DMS53 (cell line): ENCODE results near the gene UNK.
"Not testable (repeated sequence)": the region's sequence is repeated elsewhere in the genome, so short reads cannot be mapped to it uniquely, and the experiment has no call there.

Source experiments
- DNase-seq: peaks from one replicate; lab custom pipeline; 2025; lab: John Stamatoyannopoulos, UW

The UNK gene

DNA sequence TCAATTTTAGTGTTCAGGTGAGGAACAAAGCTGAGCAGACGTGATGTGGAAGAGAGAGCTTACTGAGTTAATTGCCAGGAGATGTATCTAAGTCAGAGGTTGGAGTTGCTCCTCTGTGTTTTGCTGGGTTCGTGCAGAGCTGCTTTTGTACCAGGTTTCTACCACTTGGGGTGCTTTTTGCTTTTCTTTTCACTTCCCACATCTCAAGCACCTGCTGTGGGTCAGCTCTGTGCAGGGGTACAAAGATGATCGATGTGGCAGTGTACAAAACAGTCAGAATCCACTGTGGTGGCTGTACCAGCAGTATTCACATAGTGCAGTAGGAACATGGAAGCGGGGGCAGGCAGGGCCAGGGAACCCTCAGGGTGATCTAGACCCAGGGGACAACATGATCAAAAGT is 14.8 kb downstream of the UNK start:
- DNase-seq = no peak

DNA sequence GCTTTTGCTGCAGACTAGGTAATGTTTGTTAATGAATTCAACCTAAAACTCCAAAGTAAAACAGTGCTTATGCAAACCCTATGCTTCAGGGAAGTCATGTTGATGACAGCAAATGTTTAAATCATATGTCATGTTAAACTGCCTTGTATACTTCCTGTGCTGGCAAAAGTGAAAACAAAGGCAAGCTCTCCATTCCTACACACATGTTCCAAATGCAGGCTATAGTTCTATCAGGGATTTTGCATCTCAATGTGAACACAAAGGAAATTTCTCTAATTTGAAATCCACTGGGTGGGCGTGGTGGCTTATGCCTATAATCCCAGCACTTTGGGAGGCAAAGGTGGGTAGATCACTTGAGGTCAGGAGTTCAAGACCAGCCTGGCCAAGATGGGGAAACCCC is 19.3 kb downstream of the UNK start:
- DNase-seq = no peak

DNA sequence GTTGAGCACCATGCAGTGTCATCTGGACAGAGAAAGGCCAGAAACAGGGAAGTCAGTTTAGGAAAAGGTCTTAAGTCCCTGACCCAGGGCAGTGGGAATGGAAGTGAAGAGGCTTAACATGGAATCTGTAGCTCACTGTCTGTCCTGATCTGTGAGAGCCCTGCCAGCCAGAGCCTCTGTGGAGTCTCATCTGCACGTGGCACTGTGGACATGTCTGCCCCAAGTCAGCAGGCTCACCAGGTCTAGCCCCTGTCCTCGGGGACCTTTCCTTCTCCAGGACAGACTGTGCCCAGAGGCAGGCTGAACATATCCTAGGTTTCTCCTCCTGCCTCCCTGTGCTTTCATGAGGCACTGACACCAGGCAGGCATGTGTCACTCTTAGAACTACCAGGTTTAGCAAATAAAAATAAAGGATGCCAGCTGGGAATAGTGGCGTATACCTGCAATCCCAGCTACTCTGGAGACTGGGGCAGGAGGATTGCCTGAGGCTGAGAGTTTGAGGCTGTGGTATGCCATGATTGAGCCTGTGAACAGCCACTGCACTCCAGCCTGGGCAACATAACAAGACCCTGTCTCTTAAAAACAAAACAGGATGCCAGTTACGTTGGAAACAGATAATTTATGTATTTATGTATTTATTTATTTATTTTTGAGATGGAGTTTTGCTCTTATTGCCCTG is 22.4 kb downstream of the UNK start:
- DNase-seq = no peak

DNA sequence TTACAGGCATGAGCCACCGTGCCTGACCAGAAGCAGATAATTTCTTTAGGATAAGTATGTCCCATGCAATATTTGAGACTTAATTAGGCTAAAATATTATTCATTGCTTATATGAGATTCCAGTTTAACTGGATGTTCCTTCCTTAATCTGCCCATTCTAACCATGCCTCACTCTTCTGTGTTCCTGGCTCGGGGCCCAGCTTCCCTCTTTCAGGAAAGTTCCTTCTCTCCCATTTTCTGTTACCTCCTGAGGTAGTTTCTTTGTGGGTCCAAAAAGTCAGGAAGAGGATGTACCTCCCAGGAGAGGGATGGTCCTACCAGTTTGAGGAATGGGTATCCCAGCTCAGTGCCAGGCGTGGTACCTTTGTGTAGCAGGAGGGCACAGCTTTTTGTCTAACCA is 23.3 kb downstream of the UNK start:
- DNase-seq = no peak

DNA sequence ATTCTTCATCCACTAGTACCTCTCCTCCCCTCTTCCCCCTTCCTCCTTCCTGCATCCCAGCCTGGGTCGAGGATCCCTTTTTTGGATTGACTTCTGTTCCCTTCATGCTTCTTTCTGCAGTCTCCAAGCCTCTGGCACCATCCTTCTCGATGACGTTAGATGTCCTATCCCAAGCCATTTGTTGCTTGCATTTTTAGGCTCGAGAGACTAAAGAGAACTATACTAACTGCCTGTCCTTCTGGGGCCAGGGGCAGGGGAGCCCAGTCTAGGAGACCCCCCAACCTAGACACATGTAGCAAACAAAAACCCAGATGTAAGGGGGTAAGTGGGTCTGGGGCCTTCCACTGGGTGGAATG is 23.9 kb downstream of the UNK start:
- no peak for DNase-seq

DNA sequence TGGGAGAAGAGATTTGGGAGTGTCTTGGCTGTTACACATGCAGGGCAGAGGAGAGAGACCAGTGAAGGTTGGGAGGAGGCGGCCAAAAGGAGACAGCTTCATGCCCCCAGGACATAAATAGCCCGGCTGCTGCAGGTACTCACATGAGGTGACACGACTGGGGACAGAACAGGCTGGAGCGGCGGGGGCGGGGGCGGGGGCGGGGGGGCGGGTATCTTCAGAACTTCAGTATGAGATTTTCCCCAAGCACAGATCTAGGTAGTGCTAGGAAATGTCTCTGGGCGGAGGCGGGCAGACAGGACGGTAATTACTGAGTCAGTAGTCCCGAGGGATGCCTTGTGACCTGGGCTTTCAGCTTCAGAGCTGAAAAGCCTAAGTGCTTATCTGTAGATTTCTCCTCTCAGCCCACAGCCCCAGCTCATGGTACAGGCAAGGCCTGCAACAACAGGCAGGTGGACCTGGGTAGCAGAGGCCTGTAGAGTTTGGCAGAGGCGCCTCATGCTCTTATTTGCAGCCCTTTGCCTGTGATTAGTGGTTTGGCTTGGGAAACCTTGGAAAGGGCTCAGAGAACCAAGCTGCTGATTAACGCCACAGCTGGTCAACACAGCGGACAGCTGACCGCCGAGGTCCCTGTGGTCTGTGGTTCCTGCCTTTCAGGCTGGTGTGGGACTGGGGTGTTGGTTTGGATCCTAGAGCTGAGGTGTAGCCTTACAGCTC is 24.5 kb downstream of the UNK start:
- no peak for DNase-seq

DNA sequence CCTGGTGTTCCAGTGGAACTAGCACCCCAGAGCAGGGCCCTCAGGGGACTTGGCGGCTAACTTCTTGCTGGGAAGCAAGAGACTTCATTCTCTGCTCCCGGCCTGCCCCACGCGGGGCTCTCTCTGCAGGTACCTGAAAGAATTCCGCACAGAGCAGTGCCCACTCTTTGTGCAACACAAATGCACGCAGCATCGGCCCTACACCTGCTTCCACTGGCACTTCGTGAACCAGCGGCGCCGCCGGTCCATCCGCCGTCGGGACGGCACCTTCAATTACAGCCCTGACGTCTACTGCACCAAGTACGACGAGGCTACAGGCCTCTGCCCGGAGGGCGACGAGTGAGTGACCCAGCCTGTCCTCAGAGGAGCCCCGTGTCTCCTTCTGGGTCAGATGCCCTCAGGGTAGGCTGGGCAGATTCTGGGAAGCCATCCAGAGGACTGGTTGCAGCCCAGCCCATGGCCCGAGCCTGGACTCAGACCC is 25.1 kb downstream of the UNK start:
- DNase-seq = no peak

DNA sequence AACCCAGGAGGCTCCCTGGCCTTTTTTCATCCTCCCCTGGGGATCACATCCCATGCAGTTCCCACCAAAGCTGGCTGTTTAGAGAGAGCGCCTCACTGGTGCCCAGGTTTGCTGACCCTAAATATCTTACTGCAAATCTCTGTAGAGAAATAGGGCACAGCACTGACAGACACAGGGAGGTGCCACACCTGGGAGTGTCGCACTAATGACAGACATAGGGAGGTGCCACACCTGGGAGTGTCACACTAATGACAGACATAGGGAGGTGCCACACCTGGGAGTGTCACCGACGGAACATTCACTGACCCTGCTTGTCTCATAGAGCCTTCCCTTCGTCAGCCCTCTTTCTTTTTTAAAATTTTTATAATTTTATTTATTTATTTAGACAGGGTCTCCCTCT is 25.6 kb downstream of the UNK start:
- DNase-seq = peak; percentile 26

DNA sequence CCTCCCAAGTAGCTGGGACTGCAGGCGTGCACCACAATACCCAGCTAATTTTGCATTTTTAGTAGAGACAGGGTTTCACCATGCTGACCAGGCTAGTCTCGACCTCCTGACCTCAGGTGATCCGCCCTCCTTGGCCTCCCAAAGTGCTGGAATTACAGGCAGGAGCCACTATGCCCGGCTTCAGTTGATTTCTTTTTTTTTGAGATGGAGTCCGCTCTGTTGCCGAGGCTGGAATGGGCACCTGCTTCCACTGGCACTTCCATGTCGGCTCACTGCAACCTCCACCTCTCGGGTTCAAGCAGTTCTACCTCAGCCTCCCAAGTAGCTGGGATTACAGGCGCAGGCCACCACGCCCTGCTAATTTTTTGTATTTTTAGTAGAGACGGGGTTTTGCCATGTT is 26.1 kb downstream of the UNK start:
- DNase-seq = not testable (repeated sequence)

DNA sequence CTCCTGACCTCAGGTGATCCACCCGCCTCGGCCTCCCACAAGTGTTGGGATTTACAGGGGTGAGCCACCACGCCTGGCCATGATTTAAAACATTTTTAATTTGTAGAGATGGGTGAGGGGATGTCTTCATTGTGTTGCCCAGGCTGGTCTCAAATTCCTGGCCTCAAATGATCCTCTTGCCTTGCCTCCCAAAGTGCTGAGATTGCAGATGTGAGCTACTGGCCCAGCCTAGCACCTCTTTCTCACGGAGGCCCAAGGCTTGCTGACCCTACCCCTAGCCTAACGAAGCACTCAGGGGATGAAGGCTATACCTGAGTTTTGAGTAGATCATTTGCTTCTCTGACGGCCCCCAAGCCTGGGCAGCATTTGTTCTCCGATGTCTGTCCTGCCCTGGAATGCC is 26.6 kb downstream of the UNK start:
- DNase-seq = no peak

DNA sequence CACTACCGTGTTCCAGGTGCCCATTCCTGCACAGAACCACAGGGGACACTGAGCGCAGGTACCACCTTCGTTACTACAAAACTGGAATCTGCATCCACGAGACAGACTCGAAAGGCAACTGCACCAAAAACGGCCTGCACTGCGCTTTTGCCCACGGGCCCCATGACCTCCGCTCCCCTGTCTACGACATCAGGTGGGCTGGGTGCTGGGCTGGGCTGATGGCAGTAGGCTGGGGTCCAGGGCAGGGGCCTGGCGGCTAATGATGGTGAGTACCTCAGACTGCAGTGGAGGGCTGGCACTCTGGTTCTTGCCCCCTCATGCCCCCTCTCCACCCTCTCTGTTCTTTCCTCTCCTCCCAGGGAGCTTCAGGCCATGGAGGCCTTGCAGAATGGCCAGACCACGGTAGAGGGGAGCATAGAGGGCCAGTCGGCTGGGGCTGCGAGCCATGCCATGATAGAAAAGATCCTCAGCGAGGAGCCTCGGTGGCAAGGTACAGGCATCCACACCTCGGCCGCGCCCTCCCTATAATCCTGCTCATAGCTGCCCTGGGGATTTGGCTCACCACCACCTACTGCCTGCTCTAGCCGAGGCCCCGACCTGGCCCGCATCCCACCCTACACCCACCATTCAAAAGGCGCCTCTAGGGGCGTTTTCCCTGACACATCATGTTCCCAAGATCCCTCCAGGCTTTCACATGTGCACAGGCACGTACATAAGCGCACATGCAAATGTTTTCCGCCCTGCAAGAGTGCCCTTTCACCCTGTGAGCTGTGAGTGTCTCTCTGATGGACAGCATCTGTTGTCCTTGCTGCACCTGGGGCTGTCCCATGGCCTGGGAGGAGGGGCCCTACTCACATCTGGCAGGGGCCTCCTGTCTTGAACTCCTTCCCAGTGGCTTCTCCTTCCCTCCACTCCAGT is 27.7 kb downstream of the UNK start:
- no peak for DNase-seq

DNA sequence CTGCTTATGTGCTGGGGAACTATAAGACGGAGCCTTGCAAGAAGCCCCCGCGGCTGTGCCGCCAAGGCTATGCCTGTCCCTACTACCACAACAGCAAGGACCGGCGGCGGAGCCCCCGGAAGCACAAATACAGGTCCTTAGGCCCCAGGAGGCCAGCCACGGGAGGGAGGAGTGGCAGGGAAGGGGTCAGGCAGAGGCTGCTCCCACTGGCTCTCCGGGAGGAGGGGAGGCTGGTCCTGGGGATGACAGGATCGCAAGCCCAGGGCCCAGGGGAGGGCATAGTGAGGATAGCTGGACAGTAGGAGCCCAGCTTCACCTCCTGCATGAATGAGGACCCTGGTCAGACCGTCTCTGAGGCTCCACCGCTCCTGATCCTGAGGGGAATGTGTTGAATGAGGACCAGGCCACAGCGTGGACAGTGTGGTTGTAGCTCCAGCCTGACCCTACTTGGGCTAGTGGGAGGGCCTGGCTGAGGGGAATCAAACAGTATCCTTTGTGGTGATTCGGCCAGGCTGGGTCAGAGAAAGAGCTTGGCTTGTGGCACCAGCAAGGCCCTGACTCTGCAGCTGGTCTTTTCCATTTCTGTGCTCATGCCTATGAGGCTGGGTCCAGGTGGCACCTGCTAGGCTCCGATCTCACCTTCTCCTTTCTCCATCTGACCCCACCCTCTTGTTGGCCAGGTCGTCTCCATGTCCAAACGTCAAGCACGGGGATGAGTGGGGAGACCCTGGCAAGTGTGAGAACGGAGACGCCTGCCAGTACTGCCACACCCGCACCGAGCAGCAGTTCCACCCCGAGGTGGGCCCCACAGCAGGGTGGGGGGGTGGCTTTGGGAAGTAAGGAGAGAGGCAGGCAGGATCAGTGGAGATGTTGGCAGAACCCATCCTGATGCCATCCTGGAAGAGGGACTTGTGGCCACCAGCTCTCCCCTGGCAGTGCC is 28.7 kb downstream of the UNK start:
- DNase-seq = no peak

DNA sequence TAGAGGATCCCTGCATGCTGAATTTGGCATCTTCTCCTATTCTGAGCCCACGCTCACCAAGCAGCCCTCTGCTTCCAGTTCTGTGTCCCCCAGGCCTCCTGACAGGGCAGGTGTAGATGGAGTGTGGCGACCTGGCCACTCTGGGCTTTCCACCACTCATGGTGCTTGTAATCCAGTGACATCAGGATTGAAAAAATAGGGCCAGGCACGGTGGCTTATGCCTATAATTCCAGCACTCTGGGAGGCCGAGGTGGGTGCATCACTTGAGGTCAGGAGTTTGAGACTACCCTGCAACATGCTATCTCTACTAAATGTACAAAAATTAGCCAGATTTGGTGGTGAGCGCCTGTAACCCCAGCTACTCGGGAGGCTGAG is 29.4 kb downstream of the UNK start:
- no peak for DNase-seq

DNA sequence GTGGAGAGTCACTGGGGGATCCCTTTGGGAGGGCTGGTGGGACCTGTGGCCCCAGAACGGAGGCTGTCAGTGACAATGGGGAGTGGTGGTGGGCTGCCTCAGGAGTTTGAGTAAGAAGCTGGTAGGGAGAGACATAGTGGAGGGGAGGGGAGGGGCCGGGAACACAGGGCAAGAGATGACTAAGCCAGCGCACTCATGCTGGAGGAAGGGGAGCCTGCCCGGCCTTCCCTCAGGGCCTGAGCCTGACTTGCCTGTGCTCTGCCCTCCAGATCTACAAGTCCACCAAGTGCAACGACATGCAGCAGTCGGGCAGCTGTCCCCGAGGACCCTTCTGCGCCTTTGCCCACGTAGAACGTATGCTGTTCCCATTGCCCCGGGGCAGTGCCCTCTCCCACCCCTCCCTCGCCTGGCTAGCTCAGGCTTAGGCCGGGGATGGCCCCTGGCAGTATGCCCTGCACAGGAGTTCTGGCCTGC is 30.3 kb downstream of the UNK start:
- DNase-seq = no peak

DNA sequence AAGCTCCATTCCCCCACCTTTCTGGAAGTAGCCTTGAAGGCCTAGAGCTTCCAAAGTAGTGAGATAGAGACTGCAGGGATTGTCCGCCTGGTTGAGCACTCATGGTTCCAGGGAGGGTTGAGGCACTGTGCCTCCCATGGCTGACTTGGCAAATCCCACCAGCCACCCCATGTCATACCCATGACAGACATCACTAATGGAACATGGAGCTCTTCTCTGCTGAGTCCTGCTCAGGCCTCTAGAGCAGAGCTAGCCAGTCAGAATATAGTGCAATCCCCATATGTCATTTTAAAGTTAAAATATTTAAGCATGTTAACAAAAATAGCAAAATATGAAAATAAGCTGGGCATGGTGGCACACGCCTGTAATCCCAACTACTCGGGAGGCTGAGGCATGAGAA is 30.8 kb downstream of the UNK start:
- DNase-seq = no peak

DNA sequence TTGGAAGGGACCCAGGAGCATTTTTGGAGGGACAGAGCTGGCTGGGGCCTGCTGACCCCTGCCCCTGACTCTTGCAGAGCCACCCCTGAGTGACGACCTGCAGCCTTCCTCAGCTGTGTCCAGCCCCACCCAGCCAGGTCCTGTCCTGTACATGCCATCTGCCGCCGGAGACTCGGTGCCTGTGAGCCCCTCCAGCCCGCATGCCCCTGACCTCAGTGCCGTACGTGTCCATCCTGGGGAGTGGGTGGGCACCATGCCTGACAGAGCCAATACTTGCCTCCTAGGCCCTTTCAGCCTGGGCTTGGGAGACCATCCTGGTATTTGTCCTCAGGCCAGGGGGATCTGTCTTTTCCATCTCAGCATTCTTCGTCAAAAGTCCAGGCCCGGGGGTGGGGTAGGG is 32.1 kb downstream of the UNK start:
- DNase-seq = no peak

DNA sequence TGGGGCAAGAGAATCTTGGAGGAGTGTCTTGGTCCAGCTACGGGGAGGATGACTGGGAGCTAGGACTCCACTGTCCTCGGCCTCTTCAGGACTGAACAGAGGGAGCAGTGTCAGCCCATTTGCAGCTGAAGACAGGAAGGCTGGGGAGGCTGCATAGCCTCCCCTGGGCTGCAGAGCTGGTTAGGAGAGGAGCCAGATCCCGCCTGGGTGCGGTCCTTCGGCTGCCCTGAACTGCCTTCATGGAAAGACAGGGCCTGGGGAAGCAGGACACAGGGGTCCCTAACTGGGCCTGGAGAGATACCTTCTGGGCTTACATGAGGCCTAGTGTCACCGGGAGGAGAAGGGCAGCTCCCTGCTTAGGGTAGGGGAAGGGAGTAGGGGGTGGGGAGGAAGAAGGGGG is 33.0 kb downstream of the UNK start:
- no peak for DNase-seq

DNA sequence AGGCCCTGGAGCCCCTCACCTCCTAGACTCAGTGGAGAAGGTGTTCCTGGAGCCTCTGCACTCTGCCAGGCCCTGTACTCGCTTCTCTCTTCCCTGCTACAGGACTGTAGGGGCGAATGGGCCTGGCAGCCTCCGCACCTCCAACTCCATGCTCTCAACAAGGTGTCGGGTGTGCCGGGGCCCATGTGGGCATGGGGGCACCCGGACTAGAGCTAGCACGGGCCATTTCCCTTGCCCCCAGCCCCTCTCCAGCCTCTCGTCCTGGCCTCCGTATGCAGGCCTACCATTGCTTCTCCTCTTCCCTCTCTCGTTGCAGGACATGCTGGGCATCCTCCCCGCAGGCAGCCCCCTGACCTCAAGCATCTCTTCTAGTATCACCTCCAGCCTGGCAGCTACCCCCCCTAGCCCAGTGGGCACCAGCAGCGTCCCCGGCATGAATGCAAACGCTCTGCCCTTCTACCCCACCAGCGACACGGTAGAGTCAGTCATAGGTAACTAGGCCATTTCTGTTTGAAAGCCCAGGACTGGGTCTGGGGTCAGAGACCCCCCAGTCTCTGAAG is 33.8 kb downstream of the UNK start:
- no peak for DNase-seq

DNA sequence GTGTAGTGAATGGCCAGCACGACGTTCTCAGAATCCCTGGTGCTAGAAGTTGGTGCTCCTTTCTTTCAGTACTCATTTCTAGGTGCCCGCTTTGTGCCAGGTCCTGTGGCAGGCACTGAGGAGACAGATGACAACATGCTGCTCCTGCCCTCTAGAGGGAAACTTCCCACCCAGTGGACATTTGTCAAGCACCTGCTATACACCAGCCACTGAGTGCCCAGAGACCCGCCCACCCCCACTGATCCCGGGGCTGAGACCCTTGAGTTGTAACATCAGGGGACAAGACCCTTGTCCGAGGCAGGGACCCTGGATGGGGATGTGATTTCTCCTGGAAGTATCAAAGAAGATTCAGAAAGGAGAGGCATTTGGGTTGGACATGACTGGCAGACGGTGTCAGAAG is 34.5 kb downstream of the UNK start:
- DNase-seq = peak; percentile 36

DNA sequence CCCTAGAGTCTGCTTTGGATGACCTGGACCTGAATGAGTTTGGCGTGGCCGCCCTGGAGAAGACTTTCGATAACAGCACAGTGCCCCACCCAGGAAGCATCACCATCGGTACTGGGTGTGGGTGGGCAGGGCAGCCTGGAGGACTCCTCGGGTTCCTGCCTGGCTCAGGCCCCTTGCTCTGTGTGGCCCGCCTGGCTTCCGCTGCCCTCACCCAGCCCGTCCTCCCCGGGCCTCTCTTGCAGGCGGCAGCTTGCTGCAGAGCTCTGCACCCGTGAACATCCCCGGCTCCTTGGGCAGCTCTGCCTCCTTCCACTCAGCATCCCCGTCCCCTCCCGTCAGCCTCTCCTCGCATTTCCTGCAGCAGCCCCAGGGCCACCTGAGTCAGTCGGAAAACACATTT is 35.1 kb downstream of the UNK start:
- DNase-seq = no peak
